ENCODE data around the gene HIPK2. TPM values are rescaled to one million over a fixed set of nuclear protein-coding genes. Genes with fewer than 3 reads are reported as not detected.
"Not testable (repeated sequence)": the region's sequence is repeated elsewhere in the genome, so short reads cannot be mapped to it uniquely, and the experiment has no call there.

HIPK2 gene
- total RNA-seq, 2 experiments from 2014 or later: 17.3 to 17.6 TPM

- Mint-ChIP-seq H3K9me3 (no peaks in the 10 kb centered on the region), H3K4me1 (ENCODE audit: low read depth) (peaks cover 2% of the 10 kb centered on the region), H3K27me3 (no peaks in the 10 kb centered on the region), H3K36me3 (ENCODE audit: low read depth) (peaks cover 9% of the 10 kb centered on the region), H3K27ac (no peak overlapping the region), H3K4me3 (no peak overlapping the region)
- TF ChIP-seq CTCF (IDR thresholded peaks at IDR 0.05): peak; percentile 41
- ChIA-PET CTCF (interaction anchor here (0.6 to 7.4 kb wide), 37 partner anchors 8 to 438 kb away, joined by 3 to 92 read pairs (median 4); no protein-coding TSS in a partner anchor), POLR2A (interaction anchor here (1.1 kb wide), 1 partner anchor 14 kb away, joined by 3 read pairs; no protein-coding TSS in a partner anchor)
- DNase-seq: peak; percentile 63
- intact Hi-C loops (cut with micrococcal nuclease): no loop called here
- ATAC-seq: no peak
Observed at GRCh38 chr7:139618482-139619366, 159.1 kb downstream of the HIPK2 start.

DNA sequence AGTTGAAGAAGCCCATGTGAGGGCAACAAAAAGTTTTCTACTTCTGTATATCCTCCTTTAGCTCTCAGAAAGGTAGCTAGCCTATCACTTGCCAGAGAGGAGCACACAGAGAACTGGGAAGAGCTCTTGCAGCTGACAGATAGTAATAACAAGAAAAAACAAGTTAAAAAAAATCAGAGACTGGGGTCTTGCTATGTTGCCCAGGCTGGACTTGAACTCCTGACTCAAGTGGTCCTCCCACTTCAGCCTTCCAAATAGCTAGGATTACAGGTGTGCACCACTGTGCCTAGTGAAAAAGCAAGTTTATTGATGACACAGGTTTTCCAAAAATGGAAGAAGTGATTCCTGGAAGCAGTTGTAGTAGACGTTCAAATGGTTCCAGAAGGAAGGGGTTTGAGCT is 160.7 kb downstream of the HIPK2 start:
- ChIA-PET CTCF (interaction anchor here (1.1 to 7.4 kb wide), 6 partner anchors 12 to 387 kb away, joined by 3 to 92 read pairs (median 30); no protein-coding TSS in a partner anchor), POLR2A (interaction anchor here (0.8 kb wide), 1 partner anchor 393 kb away, joined by 3 read pairs; no protein-coding TSS in a partner anchor)
- peaks cover 10% of the 10 kb centered on the region for H3K36me3 Mint-ChIP-seq (ENCODE audit: low read depth)
- H3K4me1 Mint-ChIP-seq (ENCODE audit: low read depth): no peaks in the 10 kb centered on the region
- TF ChIP-seq CTCF (IDR thresholded peaks at IDR 0.05): no peak
- H3K27me3 Mint-ChIP-seq: no peaks in the 10 kb centered on the region
- no peak overlapping the region for H3K27ac Mint-ChIP-seq
- H3K4me3 Mint-ChIP-seq: no peak overlapping the region
- intact Hi-C loops (cut with micrococcal nuclease): no loop called here
- H3K9me3 Mint-ChIP-seq: no peaks in the 10 kb centered on the region
- ATAC-seq (no peak), DNase-seq (no peak)

DNA sequence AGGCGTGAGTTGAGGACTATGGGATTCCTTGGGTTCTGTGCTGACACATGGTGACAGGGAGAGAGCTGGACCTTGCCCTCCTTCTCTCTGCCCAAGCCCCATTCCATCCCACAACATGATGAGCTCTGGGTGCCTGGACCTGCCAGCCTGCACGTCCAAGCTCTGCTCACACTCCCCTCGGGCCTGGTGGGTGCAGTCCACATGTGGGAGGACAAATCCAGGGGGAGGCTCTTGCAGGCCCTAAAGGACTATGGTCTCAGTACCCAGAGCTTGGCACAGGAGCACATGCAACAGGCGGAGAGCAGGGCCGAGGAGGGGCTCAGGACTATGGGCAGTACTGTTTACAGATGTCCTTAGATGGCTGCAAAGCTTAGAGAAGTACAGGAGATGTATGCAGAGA is 162.9 kb downstream of the HIPK2 start:
- Mint-ChIP-seq H3K4me3 (no peak overlapping the region), H3K27me3 (no peaks in the 10 kb centered on the region), H3K9me3 (no peaks in the 10 kb centered on the region), H3K4me1 (ENCODE audit: low read depth) (no peaks in the 10 kb centered on the region), H3K36me3 (ENCODE audit: low read depth) (peaks cover 13% of the 10 kb centered on the region), H3K27ac (no peak overlapping the region)
- intact Hi-C loops (cut with micrococcal nuclease): no loop called here
- ChIA-PET CTCF (interaction anchor here (1.6 kb wide), 1 partner anchor 18 kb away, joined by 3 read pairs; no protein-coding TSS in a partner anchor), POLR2A (no interaction called here)
- DNase-seq (no peak), ATAC-seq (no peak)
- no peak for TF ChIP-seq CTCF (IDR thresholded peaks at IDR 0.05)

DNA sequence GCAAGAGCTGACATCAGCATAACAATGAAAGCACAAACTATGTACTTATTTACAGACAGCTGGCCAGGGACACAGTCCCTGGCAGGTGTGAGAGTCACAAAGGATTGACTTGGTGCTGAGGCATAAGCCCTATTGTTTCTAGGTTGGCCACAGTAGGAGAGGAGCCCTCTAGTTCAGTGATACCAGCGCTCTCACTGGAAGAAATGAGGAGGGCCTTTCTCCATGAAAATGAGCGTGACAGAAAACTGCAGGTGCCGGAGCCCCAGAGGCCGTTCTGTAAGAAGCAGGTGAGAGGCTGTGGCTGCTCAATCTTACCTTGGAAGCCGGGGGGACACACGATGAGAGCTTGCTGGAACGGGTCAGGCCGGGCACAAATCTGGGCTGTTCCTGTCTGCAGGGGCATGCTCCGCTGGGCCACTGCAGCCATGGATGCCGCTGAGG is 163.8 kb downstream of the HIPK2 start:
- no peak for TF ChIP-seq CTCF (IDR thresholded peaks at IDR 0.05)
- H3K9me3 Mint-ChIP-seq: no peaks in the 10 kb centered on the region
- ChIA-PET POLR2A (interaction anchor here (0.7 kb wide), 1 partner anchor 190 kb away, joined by 3 read pairs; no protein-coding TSS in a partner anchor), CTCF (interaction anchor here (1.5 to 3.4 kb wide), 3 partner anchors 9 to 19 kb away, joined by 3 to 18 read pairs (median 5); no protein-coding TSS in a partner anchor)
- H3K4me3 Mint-ChIP-seq: no peak overlapping the region
- no peak overlapping the region for H3K27ac Mint-ChIP-seq
- ATAC-seq: no peak
- DNase-seq: no peak
- H3K27me3 Mint-ChIP-seq: no peaks in the 10 kb centered on the region
- H3K4me1 Mint-ChIP-seq (ENCODE audit: low read depth): no peaks in the 10 kb centered on the region
- intact Hi-C loops (cut with micrococcal nuclease): no loop called here
- peaks cover 13% of the 10 kb centered on the region for H3K36me3 Mint-ChIP-seq (ENCODE audit: low read depth)

DNA sequence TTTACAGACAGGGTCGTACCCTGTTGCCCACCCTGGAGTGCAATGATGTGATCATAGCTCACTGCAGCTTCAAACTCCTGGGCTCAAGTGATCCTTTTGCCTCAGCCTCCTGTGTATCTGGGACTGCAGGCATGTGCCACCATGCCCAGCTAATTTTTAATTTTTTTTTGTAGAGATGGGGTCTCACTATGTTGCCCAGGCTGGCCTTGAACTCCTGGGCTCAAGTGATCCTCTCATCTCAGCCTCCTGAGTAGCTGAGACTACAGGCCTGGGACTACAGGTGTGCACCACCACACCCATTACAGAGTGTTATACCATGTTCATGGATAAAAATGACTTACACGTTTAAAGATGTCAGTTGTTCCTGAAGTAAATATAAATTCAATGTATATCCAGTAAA is 166.2 kb downstream of the HIPK2 start:
- H3K27me3 Mint-ChIP-seq; ATAC-seq; POLR2A ChIA-PET; intact Hi-C loops (cut with micrococcal nuclease); H3K4me3 Mint-ChIP-seq; H3K9me3 Mint-ChIP-seq; H3K4me1 Mint-ChIP-seq (ENCODE audit: low read depth); DNase-seq; H3K27ac Mint-ChIP-seq: not testable (repeated sequence)
- H3K36me3 Mint-ChIP-seq (ENCODE audit: low read depth): peaks cover 21% of the 10 kb centered on the region
- CTCF ChIA-PET: interaction anchor here (1.4 to 3.4 kb wide), 2 partner anchors 9 kb away, joined by 6 to 18 read pairs; no protein-coding TSS in a partner anchor

Data from activated CD8-positive, alpha-beta T cell treated with anti-CD3 and anti-CD28 coated beads for 36 hours (primary cell).